Measurements from ENCODE around the gene HEXIM1.

DNA sequence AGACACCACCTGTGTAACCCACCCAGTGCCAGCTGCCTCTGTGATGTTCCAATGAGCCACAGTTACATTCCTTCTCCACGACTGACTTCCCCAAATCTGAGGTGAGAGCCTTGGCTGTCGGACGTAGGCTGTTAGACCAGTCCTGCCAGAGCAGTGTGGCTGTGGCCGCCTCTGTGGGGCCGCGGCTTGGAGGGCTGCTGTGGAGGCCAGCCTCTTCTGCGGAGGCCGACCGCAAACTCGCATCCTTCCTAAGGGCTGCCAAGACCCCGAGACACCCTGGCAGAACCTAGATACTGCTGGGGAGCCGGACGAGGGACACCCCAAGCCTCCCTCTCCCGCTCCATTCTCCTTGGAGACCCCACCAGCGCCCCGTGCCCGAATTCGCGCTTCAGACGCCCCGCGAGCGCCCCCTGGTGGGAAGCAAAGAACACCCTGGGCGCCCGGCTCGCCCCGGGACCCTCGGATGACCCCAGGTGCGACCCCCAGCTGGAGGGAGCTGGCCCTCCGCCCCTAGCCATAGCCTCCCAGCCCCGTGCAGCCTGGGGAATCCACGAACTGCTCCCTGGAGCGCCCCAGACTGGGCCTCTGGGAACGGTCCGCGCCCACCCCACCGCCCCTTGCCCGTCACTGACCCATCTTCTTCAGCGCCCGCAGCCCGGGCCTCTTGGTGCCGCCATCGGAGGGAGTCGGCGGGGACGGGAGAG lies 16.5 kb upstream of the HEXIM1 start:
- TF ChIP-seq CTCF (conservative IDR thresholded peaks at IDR 0.05) (peak; percentile 92), ZFX (IDR thresholded peaks at IDR 0.05) (no peak)
